NAMALWA (cell line): ENCODE results near the gene AGMAT.
A peak's percentile ranks its signal among the peaks of the same experiment; 100 is the strongest.

Experiments
- DNase-seq: peaks from one replicate; pipeline ENCODE4 v3.0.0-alpha.2; 2015; ENCODE audit warnings: low spot score

The AGMAT gene, protein sequence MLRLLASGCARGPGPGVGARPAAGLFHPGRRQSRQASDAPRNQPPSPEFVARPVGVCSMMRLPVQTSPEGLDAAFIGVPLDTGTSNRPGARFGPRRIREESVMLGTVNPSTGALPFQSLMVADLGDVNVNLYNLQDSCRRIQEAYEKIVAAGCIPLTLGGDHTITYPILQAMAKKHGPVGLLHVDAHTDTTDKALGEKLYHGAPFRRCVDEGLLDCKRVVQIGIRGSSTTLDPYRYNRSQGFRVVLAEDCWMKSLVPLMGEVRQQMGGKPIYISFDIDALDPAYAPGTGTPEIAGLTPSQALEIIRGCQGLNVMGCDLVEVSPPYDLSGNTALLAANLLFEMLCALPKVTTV

GRCh38 chr1:15584489-15585363 lies at the start of gene AGMAT:
AGMAT (minus strand) TSS chr1:15585051; CDS start chr1:15584967, 84 bp downstream.
- peak; percentile 44 for DNase-seq

DNA sequence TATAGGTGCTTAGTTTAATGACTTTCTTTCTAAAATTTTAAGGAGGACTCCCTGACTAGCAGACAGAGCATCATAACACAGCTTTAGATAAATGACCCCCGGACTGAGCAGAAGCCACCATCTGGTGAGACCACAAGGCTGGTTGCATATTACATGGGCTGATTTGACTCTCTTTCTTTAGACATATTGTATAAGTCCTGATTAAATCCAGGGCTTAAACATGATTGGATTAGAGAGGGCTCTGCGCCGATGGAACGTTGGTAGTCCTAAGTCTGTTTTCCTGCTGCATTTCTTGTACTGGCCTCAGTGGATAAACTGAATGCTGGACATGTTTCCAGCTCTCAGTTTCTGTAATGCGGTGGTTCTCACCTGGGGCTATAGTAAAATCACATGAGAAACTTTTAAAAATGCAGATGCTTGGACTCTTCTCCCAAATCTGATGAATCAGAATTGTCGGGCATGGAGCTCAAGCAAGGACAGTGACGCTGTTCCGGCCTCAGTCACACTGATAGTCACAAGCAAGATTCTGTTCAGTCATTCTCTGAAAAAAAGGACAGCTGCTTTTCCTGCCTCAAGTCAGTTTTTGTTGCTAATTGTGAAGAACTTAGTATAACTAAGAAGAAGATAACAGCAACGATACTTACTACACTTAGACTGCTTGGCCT lies 49.0 kb upstream of the AGMAT start:
- DNase-seq = no peak

- DNase-seq = no peak
These were observed 43.2 kb upstream of the AGMAT start for GRCh38 chr1:15628003-15628402.

- DNase-seq = no peak
These were observed 42.6 kb upstream of the AGMAT start for GRCh38 chr1:15627343-15627988.

- no peak for DNase-seq
These were observed 41.6 kb upstream of the AGMAT start for GRCh38 chr1:15626269-15626950.

DNA sequence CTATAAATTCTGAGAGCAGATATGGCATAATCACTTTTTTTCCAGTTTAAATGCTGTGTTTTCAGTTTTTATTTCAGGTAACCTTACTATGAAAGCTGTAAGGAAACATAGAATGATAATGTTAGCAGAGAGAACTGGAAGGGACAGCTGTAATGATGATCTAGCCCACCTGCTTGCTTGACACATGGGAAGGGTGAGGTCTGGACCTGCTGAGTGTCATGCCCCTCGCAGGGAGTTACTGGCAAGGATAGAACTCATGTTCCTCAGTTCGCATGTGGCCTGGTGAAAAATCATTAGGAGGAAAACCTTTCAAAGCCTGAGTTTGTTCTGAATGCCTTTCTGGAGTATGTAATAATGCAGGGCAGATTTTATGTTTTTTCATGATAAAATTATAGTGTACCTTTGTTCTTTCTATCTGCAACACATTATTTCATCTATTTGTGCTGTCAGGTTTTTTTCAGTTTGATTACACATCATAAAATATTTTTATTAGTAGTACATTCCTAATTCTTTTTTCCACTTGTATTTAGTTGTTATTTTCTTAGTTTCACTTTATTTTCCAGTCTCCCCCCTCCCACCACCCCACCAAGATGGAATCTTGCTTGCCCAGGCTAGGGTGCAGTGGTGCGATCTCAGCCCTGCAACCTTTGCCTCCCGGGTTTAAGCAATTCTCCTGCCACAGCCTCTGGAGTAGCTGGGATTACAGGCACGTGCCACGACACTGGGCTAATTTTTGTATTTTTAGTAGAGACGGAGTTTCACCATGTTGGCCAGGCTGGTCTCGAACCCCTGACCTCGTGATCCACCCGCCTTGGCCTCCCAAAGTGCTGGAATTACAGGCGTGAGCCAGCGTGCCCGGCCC lies 40.4 kb upstream of the AGMAT start:
- no peak for DNase-seq

- no peak for DNase-seq
These were observed 39.4 kb upstream of the AGMAT start for GRCh38 chr1:15624133-15624714.

DNA sequence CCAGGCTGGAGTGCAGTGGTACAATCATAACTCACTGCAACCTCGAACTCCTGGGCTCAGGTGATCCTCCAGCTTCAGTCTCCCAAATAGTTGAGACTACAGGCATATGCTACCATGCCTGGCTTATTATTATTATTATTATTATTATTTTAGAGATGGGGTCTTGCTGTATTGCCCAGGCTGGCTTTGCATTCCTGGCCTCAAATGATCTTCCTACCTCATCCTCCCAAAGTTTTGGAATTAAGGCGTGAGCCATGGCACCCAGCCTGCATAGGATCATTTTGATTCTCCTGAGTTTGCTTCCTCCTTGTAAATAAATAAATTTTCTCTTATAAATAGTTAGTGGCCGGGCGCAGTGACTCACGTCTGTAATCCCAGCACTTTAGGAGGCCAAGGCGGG lies 38.6 kb upstream of the AGMAT start:
- DNase-seq = no peak

DNA sequence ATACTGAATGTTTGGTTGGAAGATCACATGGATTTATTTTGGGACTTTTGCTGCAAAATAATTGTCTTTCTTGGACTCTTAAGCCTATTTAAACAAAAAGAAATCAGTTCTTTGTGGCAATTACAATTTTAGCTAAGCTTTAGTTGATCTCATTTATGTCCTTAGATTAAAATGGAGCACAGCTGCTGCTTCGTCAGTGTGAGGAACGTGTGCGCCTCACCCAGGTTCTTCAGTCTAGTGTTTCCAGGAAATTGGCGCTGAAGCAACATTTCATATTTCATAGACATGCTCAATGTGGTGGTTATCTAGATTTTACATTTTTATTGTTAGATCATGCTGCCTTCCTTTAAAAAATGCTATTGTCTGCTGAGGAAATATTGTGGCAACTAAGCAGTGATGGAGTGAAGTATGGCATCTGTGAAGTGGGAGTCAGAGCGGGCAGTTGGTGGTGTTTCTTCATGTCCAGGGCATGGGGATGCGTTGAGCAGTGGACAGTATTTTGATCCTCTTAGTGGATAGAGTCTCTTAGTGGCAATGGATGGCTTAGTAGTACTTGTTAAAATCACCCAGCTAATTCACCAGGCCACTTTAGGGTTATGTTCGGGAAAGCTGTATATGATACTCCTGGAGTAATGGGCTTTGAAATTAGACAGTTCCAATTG lies 38.0 kb upstream of the AGMAT start:
- no peak for DNase-seq

GRCh38 chr1:15621975-15622374 lies 37.1 kb upstream of the AGMAT start:
- DNase-seq = no peak

GRCh38 chr1:15620902-15621682 lies 36.2 kb upstream of the AGMAT start:
- DNase-seq = no peak

DNA sequence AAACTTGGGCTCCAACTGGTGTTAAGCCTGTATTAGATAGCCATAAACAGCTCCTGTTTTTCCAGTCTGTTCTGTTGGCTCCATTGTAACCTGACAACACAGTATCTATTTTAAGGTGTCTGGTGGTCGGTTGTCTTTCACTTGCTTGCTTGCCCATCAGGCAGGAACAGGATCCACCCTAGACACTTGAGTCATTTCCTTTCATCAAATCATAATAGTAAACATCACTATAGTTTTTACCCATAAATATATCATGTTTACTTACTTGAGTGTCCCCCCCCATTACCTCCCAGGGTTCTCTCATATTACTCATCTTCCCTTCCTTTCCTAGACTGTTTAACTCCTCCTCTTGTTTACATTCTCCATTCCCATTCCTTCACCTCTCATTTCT lies 35.3 kb upstream of the AGMAT start:
- DNase-seq = no peak

- peak; percentile 56 for DNase-seq
These were observed 34.0 kb upstream of the AGMAT start for GRCh38 chr1:15618655-15619525.

DNA sequence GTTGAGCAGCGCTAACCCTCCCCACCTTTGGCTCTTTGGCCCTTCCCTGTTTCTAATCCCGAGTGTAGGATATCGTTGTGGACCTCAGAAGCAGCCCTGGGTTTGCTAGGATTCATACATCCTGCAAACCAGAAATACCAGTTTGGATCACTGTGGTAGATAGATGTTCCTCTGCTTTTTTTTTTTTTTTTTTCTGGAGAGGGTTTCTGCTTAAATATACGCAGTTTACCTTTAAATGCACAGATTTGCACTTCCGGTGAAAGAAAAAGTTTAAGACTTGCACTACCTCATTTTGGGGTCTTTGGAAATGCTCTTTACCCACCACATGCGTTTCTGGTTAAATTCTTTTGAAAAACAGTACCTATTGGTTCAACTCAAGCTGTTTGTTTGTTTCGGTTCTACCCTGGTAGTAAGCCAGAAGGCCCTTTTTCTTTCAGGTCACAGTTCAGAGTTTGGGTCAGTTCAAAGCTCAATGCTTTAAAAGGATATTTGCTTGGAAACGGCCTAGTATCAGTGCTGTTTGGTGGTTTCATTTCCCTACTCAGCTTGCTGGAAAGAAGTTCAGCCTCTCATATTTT lies 33.3 kb upstream of the AGMAT start:
- DNase-seq = peak; percentile 71

GRCh38 chr1:15617173-15618076 lies 32.6 kb upstream of the AGMAT start, which contains the start of gene DDI2:
DDI2 (plus strand) TSS chr1:15617458; CDS start chr1:15617671, 213 bp downstream.
- DNase-seq = peak; percentile 97
